NCI-H69 (cell line): Measurements from ENCODE around the gene OR2A5.
"Not testable (repeated sequence)": the region's sequence is repeated elsewhere in the genome, so short reads cannot be mapped to it uniquely, and the experiment has no call there.

Source experiments
- DNase-seq: peaks from one replicate; lab custom pipeline; 2025; lab: John Stamatoyannopoulos, UW

Gene OR2A5

GRCh38 chr7:144035385-144035784 is 13.4 kb upstream of the OR2A5 start:
- no peak for DNase-seq

- DNase-seq, result no peak
Observed at GRCh38 chr7:144036302-144036885, 12.4 kb upstream of the OR2A5 start.

DNA sequence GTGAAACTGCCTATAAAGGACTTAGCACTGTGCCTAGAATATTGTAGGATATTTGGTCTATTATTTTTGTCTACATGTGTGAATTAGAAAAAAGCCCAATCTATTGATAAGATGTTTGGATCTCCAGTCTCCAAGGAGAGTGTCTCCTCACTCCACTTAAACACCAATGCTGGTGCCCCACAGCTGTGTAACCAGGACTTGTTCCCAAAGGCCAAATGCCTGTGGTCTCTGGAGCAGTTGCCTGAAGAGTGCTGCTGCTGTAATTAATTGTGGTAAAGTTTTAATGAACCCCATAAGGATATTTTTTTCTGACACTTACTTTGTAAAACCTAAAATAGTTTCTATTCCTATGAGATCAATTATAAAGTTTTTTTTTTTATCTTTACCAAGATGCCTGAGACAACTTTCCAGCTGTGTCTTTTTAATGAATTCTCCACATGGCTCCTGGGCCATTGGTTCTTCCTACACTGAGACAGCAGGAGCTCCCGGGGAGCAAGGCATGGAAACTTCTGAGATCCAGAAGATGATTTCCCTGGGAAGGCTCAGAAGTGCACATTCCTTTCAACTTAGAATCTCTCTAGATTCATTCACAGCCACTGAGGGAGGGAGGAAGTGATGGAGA is 11.2 kb upstream of the OR2A5 start:
- DNase-seq, result no peak

GRCh38 chr7:144038887-144039286 is 9.9 kb upstream of the OR2A5 start:
- DNase-seq, result no peak

DNA sequence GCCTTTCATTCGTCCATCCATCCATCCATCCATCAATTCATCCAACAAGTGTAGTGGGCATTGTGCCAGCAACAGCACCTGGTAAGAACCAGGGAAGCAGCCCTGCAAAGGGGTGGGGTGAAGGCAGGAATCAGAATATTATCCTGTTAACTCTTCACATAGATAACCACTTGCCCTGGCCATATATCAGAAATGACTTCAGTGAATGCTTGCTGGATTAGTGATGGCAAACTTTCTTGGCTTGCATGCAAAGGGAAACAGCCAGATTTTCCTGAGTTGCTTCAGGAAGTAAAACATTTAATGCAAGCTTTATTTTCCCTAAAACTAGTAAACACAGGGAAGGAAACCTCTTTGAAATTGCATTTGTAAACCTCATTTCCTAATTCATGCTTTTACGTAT is 743 bp downstream of the OR2A5 start:
- DNase-seq, result no peak

GRCh38 chr7:144050093-144050492 is 1.3 kb downstream of the OR2A5 start:
- DNase-seq, result no peak

GRCh38 chr7:144050884-144051283 is 2.1 kb downstream of the OR2A5 start:
- not testable (repeated sequence) for DNase-seq

DNA sequence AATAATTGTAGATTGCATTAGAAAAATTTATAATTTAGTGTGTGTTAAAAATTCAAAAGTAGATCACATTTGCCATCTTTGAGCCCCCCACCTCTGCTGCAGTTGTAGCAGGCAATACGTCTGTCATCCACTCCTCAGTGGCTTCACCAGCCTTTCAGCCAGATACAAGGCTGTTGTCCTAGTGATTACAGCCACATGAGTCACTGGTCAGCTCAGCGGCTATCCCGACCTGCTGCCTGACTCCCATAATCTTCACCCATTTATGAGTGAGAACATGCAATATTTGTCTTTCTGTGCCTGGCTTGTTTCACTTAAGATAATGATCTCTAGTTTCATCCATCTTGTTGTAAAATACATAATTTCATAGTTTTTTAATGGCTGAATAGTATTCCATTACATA is 9.2 kb downstream of the OR2A5 start:
- DNase-seq, result no peak

- DNase-seq, result peak; percentile 39
Observed at GRCh38 chr7:144063710-144064109, 15.0 kb downstream of the OR2A5 start.

DNA sequence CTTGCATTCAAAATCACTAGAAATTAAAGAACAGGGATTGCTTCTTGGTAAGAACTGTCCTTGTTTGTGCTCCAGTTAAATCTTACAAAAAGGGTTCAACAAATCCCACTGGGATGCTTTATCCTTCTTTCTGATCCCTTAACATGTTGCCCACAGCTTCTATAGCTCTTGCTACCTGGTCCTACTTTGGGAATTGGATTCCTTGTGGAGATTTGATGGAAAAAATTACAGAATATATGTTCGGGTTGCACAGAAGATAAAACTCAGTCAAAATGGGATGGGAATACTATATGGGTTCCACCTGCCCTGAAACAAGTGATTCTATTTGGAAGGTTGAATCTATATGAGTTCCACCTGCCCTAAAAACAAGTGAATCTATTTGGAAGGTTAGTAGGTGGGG is 20.8 kb downstream of the OR2A5 start, which contains the start of gene OR2A25:
TSS of gene OR2A25 (plus strand) at position 301 of the 400 bp plus-strand sequence. CDS start 4,409 bp downstream, outside the sequence.
- DNase-seq, result no peak

DNA sequence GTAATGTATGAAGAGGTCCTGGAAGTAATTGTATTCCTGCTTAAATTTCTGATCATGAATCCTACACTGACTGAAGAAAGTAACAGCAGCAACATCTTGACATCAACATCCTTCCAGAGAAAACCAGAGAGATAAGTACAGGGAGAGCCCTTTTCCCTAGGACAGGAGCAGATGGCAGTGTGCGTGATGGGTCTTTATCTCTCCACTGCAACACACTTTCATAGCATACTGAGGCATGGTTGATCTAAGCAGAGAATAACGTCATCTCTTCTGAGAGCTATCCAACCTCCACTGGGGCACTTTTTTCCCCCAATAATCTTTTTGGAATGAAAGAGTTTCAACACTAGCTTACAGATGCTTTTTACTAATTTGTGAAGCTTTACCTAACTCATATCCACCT is 21.2 kb downstream of the OR2A5 start:
- DNase-seq, result no peak

GRCh38 chr7:144074374-144074773 is 25.6 kb downstream of the OR2A5 start:
- DNase-seq, result no peak

DNA sequence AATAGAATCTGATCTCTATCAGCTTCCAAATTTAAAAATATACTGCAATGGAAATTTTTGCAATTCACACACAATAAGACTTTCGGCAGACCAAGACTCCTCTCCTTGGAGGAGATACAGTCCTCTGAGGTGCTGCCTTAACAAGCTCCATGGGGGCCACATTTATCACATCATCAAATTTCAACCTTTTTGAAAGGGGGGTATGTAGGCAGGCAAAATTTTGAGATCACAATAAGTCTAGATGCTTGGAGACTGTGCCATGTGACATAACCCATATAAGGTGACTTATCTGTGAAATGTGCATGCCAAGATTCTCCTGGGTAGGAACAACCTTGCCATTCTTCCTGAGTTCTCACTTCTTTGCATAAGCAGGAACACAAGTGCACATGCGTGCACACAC is 37.2 kb downstream of the OR2A5 start, which contains the start of gene OR2A12:
TSS of gene OR2A12 (plus strand) at position 301 of the 400 bp plus-strand sequence. CDS start 8,830 bp downstream, outside the sequence.
- DNase-seq, result no peak

DNA sequence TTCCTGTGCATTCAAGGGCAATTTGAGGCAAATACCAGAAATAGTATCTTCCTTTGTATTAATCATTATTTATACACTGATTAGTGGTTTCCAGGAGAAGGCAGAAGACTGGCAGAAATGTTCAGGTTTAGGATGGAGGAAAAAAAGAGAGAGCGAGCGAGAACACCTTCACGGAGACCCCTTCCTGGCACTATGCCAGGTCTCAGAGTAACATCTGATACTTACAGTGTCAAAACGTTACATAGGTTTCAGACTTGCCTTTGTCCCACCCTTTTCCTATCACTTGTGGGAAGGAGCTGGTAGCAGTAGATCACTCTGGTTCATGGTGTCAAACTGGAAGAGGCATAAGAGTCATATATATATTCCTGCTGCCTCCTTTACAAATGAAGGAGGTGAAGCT is 38.0 kb downstream of the OR2A5 start:
- DNase-seq, result peak; percentile 5

DNA sequence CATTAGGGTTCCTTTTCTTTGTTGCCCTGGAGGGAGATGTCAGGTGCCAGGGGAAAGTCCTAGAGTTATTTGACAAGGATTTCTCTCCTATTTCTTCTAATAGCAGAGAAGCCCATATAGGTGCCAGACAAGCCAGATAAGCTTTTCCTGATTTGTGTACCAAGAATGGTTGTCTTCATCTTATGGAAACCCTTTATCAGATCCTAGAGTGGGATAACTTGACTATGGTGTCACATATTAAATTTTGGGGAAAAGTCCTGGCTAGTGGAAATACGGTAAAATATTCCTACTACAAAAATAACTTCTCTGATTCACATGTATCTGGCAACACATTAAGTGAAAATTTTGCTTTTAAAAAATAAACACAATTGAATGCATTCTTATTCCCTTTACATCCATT is 38.5 kb downstream of the OR2A5 start:
- no peak for DNase-seq

DNA sequence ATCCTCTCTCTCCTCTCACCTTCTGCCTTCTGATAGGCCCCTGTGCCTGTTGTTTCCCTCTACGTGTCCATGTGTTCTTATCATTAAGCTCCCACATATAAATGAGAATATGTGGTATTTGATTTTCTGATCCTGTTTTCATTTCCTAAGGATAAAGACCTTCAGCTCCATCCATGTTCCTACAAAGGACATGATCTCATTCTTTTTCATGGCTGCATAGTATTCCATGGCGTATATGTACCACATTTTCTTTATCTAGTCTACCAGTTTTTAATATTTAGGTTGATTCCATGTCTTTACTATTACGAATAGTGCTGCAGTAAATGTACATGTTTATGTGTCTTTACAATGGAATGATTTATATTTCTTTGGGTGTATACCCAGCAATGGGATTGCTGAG is 41.9 kb downstream of the OR2A5 start:
- no peak for DNase-seq

DNA sequence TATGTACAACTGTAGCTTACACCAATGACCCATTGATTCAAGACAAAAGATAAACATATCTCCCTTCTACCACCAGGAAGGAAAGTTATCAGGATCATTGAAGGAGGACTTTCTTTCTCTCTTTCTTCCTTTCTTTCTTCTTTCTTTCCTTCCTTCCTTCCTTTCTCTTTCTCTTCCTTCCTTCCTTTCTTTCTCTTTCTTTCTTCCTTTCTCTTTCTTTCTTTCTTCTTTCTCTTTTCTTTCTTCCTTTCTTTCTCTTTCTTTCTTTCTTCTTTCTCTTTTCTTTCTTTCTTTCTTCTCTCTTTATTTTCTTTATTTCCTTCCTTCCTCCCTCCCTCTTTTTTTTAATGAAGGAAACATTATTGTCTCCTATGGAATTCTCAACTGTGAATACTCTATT is 50.0 kb downstream of the OR2A5 start:
- DNase-seq, result no peak

GRCh38 chr7:144100607-144101006 is 51.9 kb downstream of the OR2A5 start:
- no peak for DNase-seq

GRCh38 chr7:144102041-144102440 is 53.3 kb downstream of the OR2A5 start:
- DNase-seq, result no peak

GRCh38 chr7:144105211-144105610 is 56.5 kb downstream of the OR2A5 start:
- no peak for DNase-seq
